HG03108 (cell line): ENCODE data around the gene GLP1R.

Experiments
- ATAC-seq: cut with Tn5 transposase; IDR thresholded peaks from one replicate; pipeline ENCODE4 v1.9.1; 2021; ENCODE audit warnings: moderate library complexity; ENCODE audit not compliant: unreplicated experiment

GLP1R gene

GRCh38 chr6:39048481-39049399 is at the start of gene GLP1R:
TSS of gene GLP1R (plus strand) at chr6:39048781. CDS start at chr6:39048841, 60 bp downstream.
- no peak for ATAC-seq

GRCh38 chr6:39003072-39003471 is 45.5 kb upstream of the GLP1R start:
- ATAC-seq: no peak

- ATAC-seq: no peak
Measured at GRCh38 chr6:39003492-39003891, 45.1 kb upstream of the GLP1R start.

- no peak for ATAC-seq
Measured at GRCh38 chr6:39004801-39005200, 43.8 kb upstream of the GLP1R start.

GRCh38 chr6:39005774-39006173 is 42.8 kb upstream of the GLP1R start:
- ATAC-seq: no peak

- ATAC-seq: no peak
Measured at GRCh38 chr6:39007575-39007974, 41.0 kb upstream of the GLP1R start.

- ATAC-seq: no peak
Measured at GRCh38 chr6:39008737-39009136, 39.8 kb upstream of the GLP1R start.

- ATAC-seq: no peak
Measured at GRCh38 chr6:39009476-39009875, 39.1 kb upstream of the GLP1R start.

- ATAC-seq: no peak
Measured at GRCh38 chr6:39016839-39017546, 31.6 kb upstream of the GLP1R start.

- ATAC-seq: no peak
Measured at GRCh38 chr6:39017547-39017880, 31.1 kb upstream of the GLP1R start.

GRCh38 chr6:39018103-39018502 is 30.5 kb upstream of the GLP1R start:
- no peak for ATAC-seq

- no peak for ATAC-seq
Measured at GRCh38 chr6:39020136-39020535, 28.4 kb upstream of the GLP1R start.

- no peak for ATAC-seq
Measured at GRCh38 chr6:39021041-39021440, 27.5 kb upstream of the GLP1R start.

GRCh38 chr6:39021779-39022178 is 26.8 kb upstream of the GLP1R start:
- ATAC-seq: no peak

- no peak for ATAC-seq
Measured at GRCh38 chr6:39026175-39026574, 22.4 kb upstream of the GLP1R start.

GRCh38 chr6:39029156-39030011 is 19.2 kb upstream of the GLP1R start:
- ATAC-seq: no peak

- no peak for ATAC-seq
Measured at GRCh38 chr6:39035681-39036080, 12.9 kb upstream of the GLP1R start.

- ATAC-seq: no peak
Measured at GRCh38 chr6:39037082-39037508, 11.5 kb upstream of the GLP1R start.

GRCh38 chr6:39037707-39038106 is 10.9 kb upstream of the GLP1R start:
- no peak for ATAC-seq

GRCh38 chr6:39040080-39040673 is 8.4 kb upstream of the GLP1R start:
- no peak for ATAC-seq

GRCh38 chr6:39041072-39041471 is 7.5 kb upstream of the GLP1R start:
- no peak for ATAC-seq
